WTC11 (cell line): ENCODE data around the gene LRRC8C. TPM values are rescaled to one million over a fixed set of nuclear protein-coding genes. Genes with fewer than 3 reads are reported as not detected.

Source experiments
- ATAC-seq: fragments of 200-7000 bp; cut with Tn5 transposase; 2 replicates; pipeline ENCODE4 v1.10.0; 2021; ENCODE audit warnings: mild to moderate bottlenecking, moderate library complexity
- CTCF ChIA-PET: fragments of 300-600 bp; sonication (Branson Sonifier 250); formaldehyde crosslinking; loops from one replicate; lab custom pipeline; 2021; ENCODE audit warnings: antibody characterized with exemption; lab: Charles Lee
- POLR2A ChIA-PET: fragments of 350-600 bp; sonication (Branson Sonifier 250); formaldehyde crosslinking; loops from one replicate; lab custom pipeline; 2021; ENCODE audit warnings: antibody characterized with exemption; lab: Charles Lee
- DNase-seq: peaks from one replicate; pipeline ENCODE4 v3.0.0; 2021; ENCODE audit warnings: low spot score
- H3K27ac Mint-ChIP-seq: 2 replicates; pipeline ENCODE4 v1.8.0; 2021; ENCODE audit warnings: mixed read lengths
- H3K27me3 Mint-ChIP-seq: 2 replicates; pipeline ENCODE4 v1.8.0; 2021; ENCODE audit warnings: low read depth, mild to moderate bottlenecking, moderate library complexity, mixed read lengths
- H3K36me3 Mint-ChIP-seq: 2 replicates; pipeline ENCODE4 v1.8.0; 2021; ENCODE audit warnings: mixed read lengths
- H3K4me1 Mint-ChIP-seq: 2 replicates; pipeline ENCODE4 v1.8.0; 2022; ENCODE audit warnings: mixed read lengths
- H3K4me3 Mint-ChIP-seq: 2 replicates; pipeline ENCODE4 v1.8.0; 2021; ENCODE audit warnings: mild to moderate bottlenecking, moderate library complexity, mixed read lengths
- H3K9me3 Mint-ChIP-seq: 2 replicates; pipeline ENCODE4 v1.8.0; 2021; ENCODE audit warnings: mixed read lengths
- ATF6 ChIP-seq: sonication (generic); formaldehyde crosslinking; IDR thresholded peaks from 2 replicates; pipeline ENCODE4 v1.8.1; 2023; ENCODE audit warnings: mild to moderate bottlenecking, missing genetic modification reagents
- CTCF ChIP-seq: fragments of 200-600 bp; IDR thresholded peaks from 2 replicates; pipeline ENCODE4 v1.8.0; 2022; ENCODE audit warnings: antibody characterized with exemption
- EMX1 ChIP-seq: fragments of 250-450 bp; sonication (Bioruptor Pico); IDR thresholded peaks from 2 replicates; pipeline ENCODE4 v1.8.0; 2021; ENCODE audit warnings: mild to moderate bottlenecking
- FOXJ3 ChIP-seq: sonication (generic); formaldehyde crosslinking; IDR thresholded peaks from 2 replicates; pipeline ENCODE4 v1.9.0; 2021; ENCODE audit warnings: missing genetic modification reagents, mild to moderate bottlenecking, borderline replicate concordance
- FOXK1 ChIP-seq: sonication (generic); formaldehyde crosslinking; IDR thresholded peaks from 2 replicates; pipeline ENCODE4 v1.8.0; 2022; ENCODE audit warnings: mild to moderate bottlenecking, moderate library complexity, missing genetic modification reagents
- KAT7 ChIP-seq: sonication (generic); formaldehyde crosslinking; IDR thresholded peaks from 2 replicates; pipeline ENCODE4 v1.8.1; 2023; ENCODE audit warnings: missing genetic modification reagents, mild to moderate bottlenecking, borderline replicate concordance
- MLX ChIP-seq: sonication (generic); formaldehyde crosslinking; IDR thresholded peaks from 2 replicates; pipeline ENCODE4 v1.8.1; 2023; ENCODE audit warnings: mild to moderate bottlenecking, missing genetic modification reagents, moderate library complexity
- MXD4 ChIP-seq: fragments of 250-450 bp; sonication (Bioruptor Pico); IDR thresholded peaks from 2 replicates; pipeline ENCODE4 v1.8.0; 2021; ENCODE audit warnings: mild to moderate bottlenecking, moderate library complexity, borderline replicate concordance
- NR3C1 ChIP-seq: sonication (generic); formaldehyde crosslinking; conservative IDR thresholded peaks from 2 replicates; pipeline ENCODE4 v1.8.1; 2023; ENCODE audit warnings: low read depth, mild to moderate bottlenecking, missing genetic modification reagents
- PREB ChIP-seq: sonication (generic); formaldehyde crosslinking; IDR thresholded peaks from 2 replicates; pipeline ENCODE4 v1.8.1; 2022; ENCODE audit warnings: mild to moderate bottlenecking, missing genetic modification reagents, moderate library complexity, borderline replicate concordance
- SMAD3 ChIP-seq: sonication (generic); formaldehyde crosslinking; IDR thresholded peaks from 2 replicates; pipeline ENCODE4 v1.8.0; 2022; ENCODE audit warnings: missing genetic modification reagents, mild to moderate bottlenecking, borderline replicate concordance
- TCF7 ChIP-seq: sonication (generic); formaldehyde crosslinking; IDR thresholded peaks from 2 replicates; pipeline ENCODE4 v1.8.0; 2022; ENCODE audit warnings: mild to moderate bottlenecking, low read depth, missing genetic modification reagents, moderate library complexity
- ZNF232 ChIP-seq: sonication (generic); formaldehyde crosslinking; IDR thresholded peaks from 2 replicates; pipeline ENCODE4 v1.8.0; 2022; ENCODE audit warnings: mild to moderate bottlenecking, missing genetic modification reagents
- ZNF396 ChIP-seq: fragments of 250-450 bp; sonication (Bioruptor Pico); IDR thresholded peaks from 2 replicates; pipeline ENCODE4 v1.8.0; 2021; ENCODE audit warnings: mild to moderate bottlenecking, moderate library complexity, borderline replicate concordance
- ZNF423 ChIP-seq: fragments of 250-450 bp; sonication (Bioruptor Pico); IDR thresholded peaks from 2 replicates; pipeline ENCODE4 v2.1.2; 2022; ENCODE audit warnings: mild to moderate bottlenecking, moderate library complexity
- ZNF532 ChIP-seq: fragments of 250-450 bp; sonication (Bioruptor Pico); IDR thresholded peaks from 2 replicates; pipeline ENCODE4 v1.9.0; 2021; ENCODE audit warnings: mild to moderate bottlenecking, borderline replicate concordance
- total RNA-seq: library from RNA; stranded (reverse); gene quantifications from 3 replicates; pipeline ENCODE4 v1.2.3, GENCODE V29; 2021

LRRC8C gene
- total RNA-seq, 1 experiment from 2014 or later: 1.8 TPM

- H3K36me3 Mint-ChIP-seq: no peaks in the 10 kb centered on the region
- POLR2A ChIA-PET: no interaction called here
- H3K27me3 Mint-ChIP-seq: no peaks in the 10 kb centered on the region; the same call in 1 of the 2 replicates
- H3K4me1 Mint-ChIP-seq: no peaks in the 10 kb centered on the region
- H3K4me3 Mint-ChIP-seq: no peak overlapping the region
- DNase-seq (no peak), ATAC-seq (no peak)
- TF ChIP-seq FOXK1 (CRISPR knock-in tag) (no peak), PREB (CRISPR knock-in tag) (no peak), MLX (CRISPR knock-in tag) (no peak), ZNF232 (no peak)
- H3K27ac Mint-ChIP-seq: no peak overlapping the region
- CTCF ChIA-PET: interaction anchor here (2.6 kb wide), 1 partner anchor 93 kb away, joined by 10 read pairs; no protein-coding TSS in a partner anchor
- H3K9me3 Mint-ChIP-seq: peaks cover 5% of the 10 kb centered on the region
Observed at GRCh38 chr1:89669441-89669840, 36.5 kb downstream of the LRRC8C start.

- ChIA-PET CTCF (no interaction called here), POLR2A (no interaction called here)
- TF ChIP-seq CTCF (no peak), FOXJ3 (no peak), ATF6 (no peak), KAT7 (CRISPR knock-in tag) (no peak)
- ATAC-seq (no peak), DNase-seq (no peak)
- Mint-ChIP-seq H3K27ac (no peak overlapping the region), H3K9me3 (no peaks in the 10 kb centered on the region), H3K4me3 (no peak overlapping the region), H3K4me1 (no peaks in the 10 kb centered on the region), H3K27me3 (no peaks in the 10 kb centered on the region), H3K36me3 (no peaks in the 10 kb centered on the region)
Observed at GRCh38 chr1:89670163-89670562, 37.2 kb downstream of the LRRC8C start.

- H3K4me3 Mint-ChIP-seq: no peak overlapping the region
- no peaks in the 10 kb centered on the region for H3K36me3 Mint-ChIP-seq
- no peaks in the 10 kb centered on the region for H3K9me3 Mint-ChIP-seq
- no peak overlapping the region for H3K27ac Mint-ChIP-seq
- ATAC-seq (no peak), DNase-seq (no peak)
- H3K4me1 Mint-ChIP-seq: no peaks in the 10 kb centered on the region
- ChIA-PET POLR2A (no interaction called here), CTCF (interaction anchor here (3.3 kb wide), 1 partner anchor 92 kb away, joined by 11 read pairs; no protein-coding TSS in a partner anchor)
- no peaks in the 10 kb centered on the region for H3K27me3 Mint-ChIP-seq
- TF ChIP-seq TCF7 (CRISPR knock-in tag): no peak
- no peak for TF ChIP-seq MXD4 (CRISPR knock-in tag)
- TF ChIP-seq FOXK1 (CRISPR knock-in tag): no peak
- no peak for TF ChIP-seq ATF6
- TF ChIP-seq ZNF396 (CRISPR knock-in tag): no peak
- TF ChIP-seq EMX1: no peak
- no peak for TF ChIP-seq ZNF532 (CRISPR knock-in tag)
- no peak for TF ChIP-seq ZNF423 (CRISPR knock-in tag)
- TF ChIP-seq FOXJ3: no peak
- no peak for TF ChIP-seq SMAD3 (CRISPR knock-in tag)
- no peak for TF ChIP-seq NR3C1 (CRISPR knock-in tag)
- no peak for TF ChIP-seq KAT7 (CRISPR knock-in tag)
Observed at GRCh38 chr1:89670711-89671110, 37.8 kb downstream of the LRRC8C start.
